H1 (cell line): ENCODE measurements around the gene C1orf74.

Source experiments
- BCL11A ChIP-seq, 2 experiments: IDR thresholded peaks; one replicate each; pipeline ENCODE4 v1.6.1; 2011; ENCODE audit warnings: low read depth in 2 of 2, low read length in 2 of 2, mild to moderate bottlenecking in 2 of 2
- CBX5 ChIP-seq: fragments of 300-800, 300-1000 bp; sonication (generic); IDR thresholded peaks from 2 replicates; pipeline ENCODE4 v1.7.1; 2016; ENCODE audit warnings: antibody characterized with exemption, low read length, low read depth
- CHD2 ChIP-seq: IDR thresholded peaks from 2 replicates; pipeline ENCODE4 v1.6.1; 2012; ENCODE audit warnings: low read length, improper control_type of control experiment
- CTCF ChIP-seq, 3 experiments: IDR thresholded peaks; 1 replicate in 2 of 3; 2 replicates in 1 of 3; pipeline versions ENCODE4 v1.5.1 to v1.6.1; 2011; ENCODE audit warnings: low read length in 3 of 3, mild to moderate bottlenecking in 3 of 3, inconsistent platforms in 2 of 3, low read depth in 1 of 3, moderate library complexity in 1 of 3; ENCODE audit not compliant: insufficient read depth in 1 of 3; ENCODE audit errors: control extremely low read depth in 1 of 3
- JUN ChIP-seq: IDR thresholded peaks from 2 replicates; pipeline ENCODE4 v1.6.1; 2011; ENCODE audit warnings: low read depth, mild to moderate bottlenecking, improper control_type of control experiment, low read length
- MAFK ChIP-seq: IDR thresholded peaks from 2 replicates; pipeline ENCODE4 v1.6.1; 2012; ENCODE audit warnings: low read depth, mild to moderate bottlenecking, improper control_type of control experiment, low read length
- MAX ChIP-seq: IDR thresholded peaks from 2 replicates; pipeline ENCODE4 v1.6.1; 2012; ENCODE audit warnings: inconsistent platforms
- POLR2A ChIP-seq, 2 experiments: IDR thresholded peaks; 1 replicate in 1 of 2; 2 replicates in 1 of 2; pipeline ENCODE4 v1.6.1; 2011; ENCODE audit warnings: low read depth in 2 of 2, low read length in 2 of 2, mild to moderate bottlenecking in 2 of 2; ENCODE audit errors: control extremely low read depth in 1 of 2
- POLR2AphosphoS5 ChIP-seq: IDR thresholded peaks from 2 replicates; pipeline ENCODE4 v1.6.1; 2011; ENCODE audit warnings: low read depth, low read length
- SAP30 ChIP-seq: fragments of 300-600 bp; sonication (generic); IDR thresholded peaks from 2 replicates; pipeline ENCODE4 v1.7.1; 2012; ENCODE audit warnings: low read length, moderate library complexity, mild to moderate bottlenecking, inconsistent platforms; ENCODE audit not compliant: insufficient read depth, insufficient replicate concordance
- SIN3A ChIP-seq, 2 experiments: IDR thresholded peaks in 1 of 2; conservative IDR thresholded peaks in 1 of 2; 2 replicates each; pipeline ENCODE4 v1.6.1; 2011 to 2012; ENCODE audit warnings: low read length in 2 of 2, improper control_type of control experiment in 1 of 2, low read depth in 1 of 2, mild to moderate bottlenecking in 1 of 2
- TAF1 ChIP-seq: IDR thresholded peaks from 2 replicates; pipeline ENCODE4 v1.6.1; 2011; ENCODE audit warnings: mild to moderate bottlenecking, low read depth, low read length
- TEAD4 ChIP-seq: IDR thresholded peaks from 2 replicates; pipeline ENCODE4 v1.6.1; 2012; ENCODE audit warnings: low read depth, low read length, inconsistent platforms, mixed read lengths
- USF2 ChIP-seq: IDR thresholded peaks from 2 replicates; pipeline ENCODE4 v1.6.1; 2011; ENCODE audit warnings: low read length, improper control_type of control experiment

- TF ChIP-seq MAFK (no peak), CTCF (IDR thresholded peaks at IDR 0.05; ENCODE audit: control extremely low read depth in 1 of 3, insufficient read depth in 1 of 3, low read depth in 1 of 3, low read length in 3 of 3) (no peak), POLR2AphosphoS5 (no peak), CBX5 (no peak), JUN (no peak), TEAD4 (no peak), POLR2A (IDR thresholded peaks at IDR 0.05; ENCODE audit: control extremely low read depth in 1 of 2, low read depth in 2 of 2, low read length in 2 of 2) (no peak), TAF1 (no peak), USF2 (no peak), CHD2 (no peak), SAP30 (no peak), MAX (no peak), BCL11A (IDR thresholded peaks at IDR 0.05; ENCODE audit: low read depth in 2 of 2, low read length in 2 of 2) (no peak), SIN3A (conservative IDR thresholded peaks at IDR 0.05 in 1 of 2, IDR thresholded peaks at IDR 0.05 in 1 of 2; ENCODE audit: low read depth in 1 of 2, low read length in 2 of 2) (no peak)
These were observed 24.5 kb downstream of the C1orf74 start for GRCh38 chr1:209759829-209760359.
